ENCODE measurements around the gene P3H4.
A peak's percentile ranks its signal among the peaks of the same experiment; 100 is the strongest.
"Not testable (repeated sequence)": the region's sequence is repeated elsewhere in the genome, so short reads cannot be mapped to it uniquely, and the experiment has no call there.

P3H4 gene

DNA sequence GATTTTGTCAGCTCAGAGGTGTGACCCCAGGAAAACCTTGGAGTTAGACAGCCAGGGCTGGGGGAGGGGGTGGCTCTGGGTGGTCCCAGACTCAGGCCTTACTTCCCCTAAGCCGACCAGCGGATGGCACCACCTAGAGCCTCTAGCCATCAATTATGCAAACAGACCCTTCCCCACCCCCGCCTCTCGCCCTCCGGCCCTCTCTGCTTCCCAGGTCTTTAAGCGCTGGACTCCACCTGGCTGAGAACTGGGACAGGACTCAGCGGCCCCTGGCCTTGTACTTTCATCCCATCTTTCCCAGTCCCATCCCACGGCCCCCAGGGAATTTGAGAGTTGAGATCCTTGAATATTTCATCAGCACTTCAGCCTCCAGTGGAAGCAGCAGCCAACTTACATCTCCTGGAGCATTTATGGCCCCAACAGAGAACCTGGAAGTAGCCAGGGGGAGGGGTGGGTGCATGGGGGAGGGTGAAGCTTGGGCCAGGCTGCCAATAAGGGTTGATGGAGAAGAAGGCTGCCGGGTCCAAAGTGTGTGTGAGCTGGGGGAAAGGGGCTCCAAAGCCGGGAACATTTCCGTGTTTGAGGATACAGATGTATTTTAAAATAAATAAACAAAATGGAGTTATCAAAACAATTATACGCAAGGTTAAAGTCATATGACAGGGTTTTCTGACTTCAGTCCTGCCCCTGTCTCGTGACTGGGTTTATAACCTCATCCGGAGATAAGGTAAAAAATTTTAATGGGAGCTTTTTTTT is 17.8 kb downstream of the P3H4 start:
- DNase-seq (ENCODE audit: low read depth, low spot score): no peak

- DNase-seq (ENCODE audit: low read depth, low spot score): no peak
Measured at GRCh38 chr17:41792845-41793783, 18.6 kb downstream of the P3H4 start.

GRCh38 chr17:41787021-41787418 is 24.7 kb downstream of the P3H4 start:
- DNase-seq (ENCODE audit: low read depth, low spot score): no peak

GRCh38 chr17:41786227-41787020 is 25.3 kb downstream of the P3H4 start, which contains the start of gene JUP:
Gene JUP, minus strand, starts transcription at chr17:41786711. Its CDS starts 14,857 bp downstream, at chr17:41771854.
- peak; percentile 98 for DNase-seq (ENCODE audit: low read depth, low spot score)

DNA sequence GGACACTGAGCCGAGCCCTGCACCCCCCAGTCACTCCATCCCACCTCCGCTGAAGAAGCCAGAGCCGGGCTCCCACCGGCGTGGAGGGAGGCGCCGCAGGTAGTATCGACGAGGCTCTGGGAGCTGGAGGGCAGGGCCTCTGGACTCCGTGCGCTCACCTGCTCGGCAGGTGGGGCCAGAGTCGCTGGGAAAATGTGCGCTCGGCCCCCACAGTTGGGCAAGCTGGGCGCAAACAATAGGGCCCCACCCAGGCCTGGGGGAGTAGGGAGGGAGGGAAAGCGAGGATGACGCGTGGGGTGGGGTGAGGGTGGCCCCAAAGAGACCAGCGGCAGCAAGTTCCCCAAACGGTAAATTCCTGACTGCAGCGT is 25.9 kb downstream of the P3H4 start:
- DNase-seq (ENCODE audit: low read depth, low spot score): no peak

GRCh38 chr17:41785091-41785858 is 26.5 kb downstream of the P3H4 start:
- DNase-seq (ENCODE audit: low read depth, low spot score): no peak

- no peak for DNase-seq (ENCODE audit: low read depth, low spot score)
Measured at GRCh38 chr17:41784207-41784744, 27.5 kb downstream of the P3H4 start.

- DNase-seq (ENCODE audit: low read depth, low spot score): no peak
Measured at GRCh38 chr17:41782142-41782541, 29.6 kb downstream of the P3H4 start.

DNA sequence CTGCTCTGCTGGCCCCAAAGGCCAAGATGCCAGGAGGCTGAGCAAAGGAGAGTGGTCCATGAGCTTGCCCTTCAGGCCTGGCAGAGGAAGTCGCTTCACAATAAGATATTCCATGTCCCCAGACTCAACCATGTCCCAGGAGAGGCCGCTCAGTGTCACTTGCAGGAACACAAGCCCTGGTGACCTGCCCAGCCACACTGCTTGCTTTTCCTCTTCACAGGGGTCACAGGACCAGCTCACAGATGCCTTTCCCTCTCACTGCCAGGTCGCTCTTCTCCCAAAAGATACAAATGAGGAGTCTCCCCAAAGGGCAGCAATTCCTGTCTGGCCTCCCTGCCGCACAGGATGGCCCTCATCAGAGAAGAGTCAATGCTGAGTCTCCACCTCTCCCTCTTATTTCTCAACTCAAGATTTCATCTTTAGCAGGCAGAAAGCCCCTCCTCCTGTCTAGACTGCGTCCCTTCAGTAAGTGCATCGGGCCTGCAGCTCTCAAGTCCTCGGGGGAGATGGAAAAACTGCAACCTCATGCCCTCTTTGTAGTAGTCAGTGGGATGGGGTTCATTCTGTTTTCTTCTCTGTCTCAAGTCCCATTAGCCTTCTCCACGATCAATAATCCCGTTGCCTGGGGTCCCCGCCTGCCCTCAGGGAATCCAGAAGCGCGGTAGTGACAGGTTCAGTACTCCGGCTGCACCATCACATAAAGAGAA is 30.2 kb downstream of the P3H4 start:
- DNase-seq (ENCODE audit: low read depth, low spot score): no peak

GRCh38 chr17:41779954-41780353 is 31.8 kb downstream of the P3H4 start:
- DNase-seq (ENCODE audit: low read depth, low spot score): no peak

- DNase-seq (ENCODE audit: low read depth, low spot score): peak; percentile 97
Measured at GRCh38 chr17:41777574-41778188, 34.1 kb downstream of the P3H4 start.

DNA sequence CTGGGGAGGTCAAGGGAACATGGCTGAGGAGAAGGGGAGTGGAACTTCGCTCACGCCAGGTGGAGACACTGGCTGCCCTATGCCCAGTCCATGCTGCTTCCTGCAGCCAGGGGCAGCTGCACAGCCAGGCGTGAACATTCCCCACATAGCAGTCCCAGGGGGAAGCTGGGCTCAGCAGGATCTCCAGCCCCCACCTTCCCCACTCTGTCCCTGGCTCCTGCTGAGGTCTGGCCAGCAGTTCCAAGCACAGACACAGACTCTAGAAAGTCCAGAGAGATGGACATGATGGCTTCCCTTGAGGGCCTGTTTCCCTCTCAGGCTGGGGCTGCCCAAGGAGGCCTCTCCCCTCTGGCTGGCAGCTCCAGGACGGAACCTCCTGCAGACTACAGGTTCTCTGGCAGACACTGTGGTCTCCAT is 34.6 kb downstream of the P3H4 start:
- no peak for DNase-seq (ENCODE audit: low read depth, low spot score)

DNA sequence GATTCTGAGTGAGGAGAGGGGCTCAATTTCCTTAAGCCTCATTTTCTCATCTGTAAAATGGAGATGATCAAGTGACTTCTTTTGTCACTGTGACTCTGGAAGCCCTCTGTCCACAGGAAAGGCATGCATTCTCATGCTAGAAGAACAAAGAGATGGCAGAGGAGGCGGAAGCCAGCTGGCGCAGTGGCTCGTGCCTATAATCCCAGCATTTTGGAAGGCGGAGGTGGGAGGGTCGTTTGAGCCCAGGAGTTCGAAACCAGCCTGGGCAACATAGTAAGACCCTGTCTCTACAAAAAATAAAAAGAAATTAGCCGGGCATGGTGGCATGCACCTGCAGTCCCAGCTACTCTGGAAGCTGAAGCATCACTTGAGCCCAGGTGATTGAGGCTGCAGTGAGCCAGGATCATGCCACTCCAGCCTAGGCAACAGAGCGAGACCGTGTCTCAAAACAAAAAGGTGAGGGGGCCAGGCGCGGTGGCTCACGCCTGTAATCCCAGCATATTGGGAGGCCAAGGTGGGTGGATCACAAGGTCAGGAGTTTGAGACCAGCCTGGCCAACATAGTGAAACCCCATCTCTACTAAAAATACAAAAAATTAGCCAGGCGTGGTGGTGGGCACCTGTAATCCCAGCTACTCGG is 35.4 kb downstream of the P3H4 start:
- DNase-seq (ENCODE audit: low read depth, low spot score): not testable (repeated sequence)

DNA sequence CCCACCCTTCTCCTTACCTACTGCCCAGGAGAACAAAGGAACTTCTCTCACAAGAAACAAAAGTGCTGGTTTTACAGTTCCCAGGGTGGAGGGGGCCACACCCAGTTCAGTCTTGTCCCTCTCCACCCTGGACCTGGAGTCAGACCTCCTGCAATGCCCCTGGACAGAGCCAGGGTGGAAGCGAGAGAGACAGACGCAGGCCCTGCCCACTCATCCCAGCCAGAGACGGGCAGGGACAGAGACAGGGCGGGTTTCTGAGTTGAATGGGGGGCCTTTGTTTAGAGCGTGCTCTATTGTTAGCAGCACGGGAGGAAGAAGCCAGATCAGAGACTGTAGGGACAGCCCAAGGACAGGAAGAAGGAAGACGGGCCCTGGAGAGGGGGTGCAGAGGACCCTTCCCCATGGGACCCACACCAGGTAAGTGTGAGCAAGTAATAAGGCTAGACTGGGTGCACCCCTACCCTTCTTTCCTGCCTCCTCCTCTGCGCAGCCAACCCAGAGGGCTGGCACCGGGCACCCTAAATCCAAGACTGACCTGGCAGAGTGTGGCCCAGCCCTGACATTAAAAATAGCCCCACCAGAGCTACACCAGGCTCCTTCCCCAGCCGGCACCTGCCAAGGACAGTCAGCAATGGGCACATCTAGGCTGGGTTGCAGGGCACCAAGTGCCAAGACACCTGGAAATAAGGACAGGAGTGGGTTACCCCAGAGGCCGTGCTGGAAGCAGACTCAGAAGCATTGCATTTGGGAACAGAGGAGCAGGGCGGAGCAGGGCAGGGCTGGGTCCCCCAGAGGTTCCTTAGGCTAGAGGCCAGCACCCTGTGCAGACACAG is 36.1 kb downstream of the P3H4 start:
- DNase-seq (ENCODE audit: low read depth, low spot score): no peak

GRCh38 chr17:41773731-41774193 is 38.0 kb downstream of the P3H4 start:
- peak; percentile 85 for DNase-seq (ENCODE audit: low read depth, low spot score)

- DNase-seq (ENCODE audit: low read depth, low spot score): no peak
Measured at GRCh38 chr17:41773190-41773588, 38.6 kb downstream of the P3H4 start.

DNA sequence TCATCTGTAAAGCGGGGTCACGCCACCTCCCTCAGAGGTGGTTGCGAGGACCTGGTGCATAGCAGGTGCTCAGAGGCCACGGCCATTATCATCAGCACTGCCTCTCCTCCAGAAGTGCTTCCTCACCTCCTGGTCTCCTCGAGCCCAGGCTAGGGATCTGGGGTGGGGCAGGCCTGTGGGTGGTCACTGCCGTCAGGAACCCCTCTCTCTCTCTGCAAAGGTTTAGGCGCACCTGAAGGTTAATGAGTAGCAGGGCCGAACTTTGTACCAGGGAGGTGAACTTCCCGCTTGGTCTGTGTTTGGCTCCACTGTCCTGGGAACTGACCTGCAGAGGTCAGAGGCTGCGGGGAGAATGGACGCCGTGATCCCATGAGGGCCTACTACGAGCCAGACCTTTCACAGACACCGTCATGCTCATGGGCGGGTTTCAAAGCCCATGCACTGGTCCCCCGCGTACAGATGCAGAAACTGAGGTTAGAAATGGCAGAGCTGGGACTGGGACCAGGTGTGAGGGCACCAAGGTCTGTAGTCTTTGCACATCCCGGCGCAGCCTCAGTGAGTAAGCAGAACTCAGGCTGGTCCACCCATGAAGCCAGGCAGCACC is 39.1 kb downstream of the P3H4 start:
- no peak for DNase-seq (ENCODE audit: low read depth, low spot score)

DNA sequence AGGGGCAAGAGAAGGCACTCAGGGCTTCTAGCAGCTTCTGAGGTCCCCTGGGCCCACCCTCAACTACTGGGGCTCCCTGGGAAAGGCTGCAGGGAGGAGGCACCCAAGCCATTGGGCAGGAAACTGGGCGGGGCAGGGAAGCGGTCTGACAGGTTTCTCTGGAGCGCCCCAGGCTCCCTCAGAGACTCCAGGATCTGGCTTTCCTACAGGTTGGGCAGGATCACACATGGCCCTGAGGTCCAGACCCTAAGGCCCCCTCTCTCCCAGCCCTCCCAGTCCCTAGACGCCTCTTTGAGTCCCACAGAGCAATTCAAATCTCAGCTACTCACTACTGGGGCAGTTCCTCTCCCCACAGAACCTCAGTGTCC is 39.5 kb downstream of the P3H4 start:
- no peak for DNase-seq (ENCODE audit: low read depth, low spot score)

All from smooth muscle cell of the brain vasculature (primary cell).